ENCODE data around the gene LAGE3.
A peak's percentile ranks its signal among the peaks of the same experiment; 100 is the strongest.

Gene LAGE3

GRCh38 chrX:154486396-154487207 lies 7.5 kb upstream of the LAGE3 start, which contains the start of gene UBL4A:
TSS of gene UBL4A (minus strand) at chrX:154486615. CDS start at chrX:154486584, 31 bp downstream.
- DNase-seq (ENCODE audit: low spot score) = peak; percentile 64
- TF ChIP-seq CTCF (IDR thresholded peaks at IDR 0.05; ENCODE audit: poor library complexity, severe bottlenecking) = no peak
- H3K27me3 ChIP-seq (ENCODE audit: insufficient read depth, poor library complexity, severe bottlenecking) = no peaks in the 10 kb centered on the region
- H3K4me3 ChIP-seq (ENCODE audit: severe bottlenecking) = peak within 1 kb of the TSS; percentile 64
- peak within 1 kb of the TSS; percentile 80 for H3K27ac ChIP-seq (ENCODE audit: poor library complexity, severe bottlenecking)
- no peaks in the 10 kb centered on the region for H3K4me1 ChIP-seq (ENCODE audit: insufficient read depth, poor library complexity, severe bottlenecking)
- peak; percentile 33 for ATAC-seq (ENCODE audit: low read depth)
- peaks cover 32% of the 10 kb centered on the region for H3K36me3 ChIP-seq (ENCODE audit: low read depth)
- H3K9me3 ChIP-seq (ENCODE audit: severe bottlenecking) = no peaks in the 10 kb centered on the region

GRCh38 chrX:154486052-154486395 lies 6.9 kb upstream of the LAGE3 start:
- no peak for TF ChIP-seq CTCF (IDR thresholded peaks at IDR 0.05; ENCODE audit: poor library complexity, severe bottlenecking)
- ATAC-seq (ENCODE audit: low read depth) (no peak), DNase-seq (ENCODE audit: low spot score) (peak; percentile 38)
- Histone ChIP-seq H3K4me1 (ENCODE audit: insufficient read depth, poor library complexity, severe bottlenecking) (no peaks in the 10 kb centered on the region), H3K27ac (ENCODE audit: poor library complexity, severe bottlenecking) (peak overlapping the region; percentile 80), H3K36me3 (ENCODE audit: low read depth) (peaks cover 32% of the 10 kb centered on the region), H3K4me3 (ENCODE audit: severe bottlenecking) (peak overlapping the region; percentile 64), H3K9me3 (ENCODE audit: severe bottlenecking) (no peaks in the 10 kb centered on the region), H3K27me3 (ENCODE audit: insufficient read depth, poor library complexity, severe bottlenecking) (no peaks in the 10 kb centered on the region)

DNA sequence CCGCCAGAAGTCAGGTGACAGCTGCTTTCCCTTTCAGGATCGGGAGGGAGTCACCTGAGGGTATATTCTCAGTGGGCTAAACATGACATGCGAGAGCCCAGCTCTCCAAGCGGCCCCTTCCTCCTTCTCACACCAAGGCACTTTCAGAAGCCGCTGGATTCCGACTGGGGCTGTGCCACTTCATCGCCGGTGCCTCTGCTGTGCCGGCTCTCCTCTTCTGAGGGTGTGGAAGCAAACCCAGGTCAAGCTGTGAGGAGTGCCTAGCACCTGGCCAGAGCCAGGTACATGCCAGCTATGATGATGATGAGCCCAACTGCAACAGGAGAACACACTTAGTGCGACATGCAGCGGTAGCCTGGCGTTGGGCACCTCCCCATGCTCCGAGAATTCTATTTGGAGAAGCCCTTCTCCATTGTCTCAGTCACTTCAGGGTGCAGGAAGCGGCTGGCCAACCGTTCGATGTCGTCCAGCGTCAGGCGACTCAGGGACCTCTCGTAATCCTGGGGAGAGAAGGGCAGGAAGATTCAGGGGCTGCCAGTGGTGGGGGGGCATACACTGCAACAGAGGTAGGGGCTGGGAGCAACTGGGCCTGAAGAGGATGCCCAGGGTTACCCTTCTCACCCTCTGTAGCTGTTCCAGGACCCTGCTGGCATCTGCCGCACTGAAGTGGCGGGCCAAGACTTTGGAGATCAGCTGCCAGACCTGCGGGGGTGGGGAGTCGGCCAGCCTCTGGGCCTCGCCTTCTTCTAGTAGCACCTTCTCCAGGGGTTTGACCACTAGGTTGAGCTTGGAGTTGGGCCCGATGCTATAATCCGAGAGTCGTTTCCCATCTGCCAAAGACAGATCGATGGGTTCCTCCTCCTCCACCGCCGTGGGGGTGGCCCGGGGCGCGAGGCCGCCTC lies 6.3 kb upstream of the LAGE3 start:
- no peak for TF ChIP-seq CTCF (IDR thresholded peaks at IDR 0.05; ENCODE audit: poor library complexity, severe bottlenecking)
- no peak for ATAC-seq (ENCODE audit: low read depth)
- Histone ChIP-seq H3K27ac (ENCODE audit: poor library complexity, severe bottlenecking) (peak overlapping the region; percentile 80), H3K9me3 (ENCODE audit: severe bottlenecking) (no peaks in the 10 kb centered on the region), H3K36me3 (ENCODE audit: low read depth) (peaks cover 32% of the 10 kb centered on the region), H3K27me3 (ENCODE audit: insufficient read depth, poor library complexity, severe bottlenecking) (no peaks in the 10 kb centered on the region), H3K4me1 (ENCODE audit: insufficient read depth, poor library complexity, severe bottlenecking) (no peaks in the 10 kb centered on the region), H3K4me3 (ENCODE audit: severe bottlenecking) (peak overlapping the region; percentile 64)
- no peak for DNase-seq (ENCODE audit: low spot score)

GRCh38 chrX:154484255-154485149 lies 5.4 kb upstream of the LAGE3 start:
- 0 out of 3 replicates have a peak, but pooled peaks have one; percentile 35 for ATAC-seq (ENCODE audit: low read depth)
- H3K27me3 ChIP-seq (ENCODE audit: insufficient read depth, poor library complexity, severe bottlenecking) = no peaks in the 10 kb centered on the region
- no peaks in the 10 kb centered on the region for H3K4me1 ChIP-seq (ENCODE audit: insufficient read depth, poor library complexity, severe bottlenecking)
- no peak overlapping the region for H3K4me3 ChIP-seq (ENCODE audit: severe bottlenecking)
- H3K36me3 ChIP-seq (ENCODE audit: low read depth) = peaks cover 32% of the 10 kb centered on the region
- peak overlapping the region; percentile 80 for H3K27ac ChIP-seq (ENCODE audit: poor library complexity, severe bottlenecking)
- TF ChIP-seq CTCF (IDR thresholded peaks at IDR 0.05; ENCODE audit: poor library complexity, severe bottlenecking) = no peak
- no peaks in the 10 kb centered on the region for H3K9me3 ChIP-seq (ENCODE audit: severe bottlenecking)
- peak; percentile 37 for DNase-seq (ENCODE audit: low spot score)
